Activated T-helper 1 cell treated with anti-CD3 and anti-CD28 coated beads, Interleukin-12 subunit alpha, Interleukin-12 subunit beta, Interleukin-2, Interleukin-4 antibody, amounts not matched to agents 30 ng/mL and 10 ng/mL and 1 ng/mL, durations not matched to agents 14 hours and 24 hours and 36 hours (primary cell): ENCODE data around the gene MCU. TPM values are rescaled to one million over a fixed set of nuclear protein-coding genes. Genes with fewer than 3 reads are reported as not detected.
"Not testable (repeated sequence)": the region's sequence is repeated elsewhere in the genome, so short reads cannot be mapped to it uniquely, and the experiment has no call there.

Experiments
- DNase-seq: peaks from one replicate; pipeline ENCODE4 v3.0.0; 2021; ENCODE audit warnings: low spot score
- H3K27ac Mint-ChIP-seq: one replicate; pipeline ENCODE4 v1.8.0; 2021; ENCODE audit warnings: mild to moderate bottlenecking, mixed read lengths
- H3K27me3 Mint-ChIP-seq: one replicate; pipeline ENCODE4 v1.8.0; 2022; ENCODE audit warnings: mild to moderate bottlenecking, moderate library complexity, mixed read lengths; ENCODE audit not compliant: insufficient read depth
- H3K36me3 Mint-ChIP-seq: one replicate; pipeline ENCODE4 v1.8.0; 2021; ENCODE audit warnings: low read depth, mixed read lengths
- H3K4me1 Mint-ChIP-seq: one replicate; pipeline ENCODE4 v1.8.0; 2021; ENCODE audit warnings: low read depth, mixed read lengths
- H3K4me3 Mint-ChIP-seq: one replicate; pipeline ENCODE4 v1.8.0; 2021; ENCODE audit warnings: mild to moderate bottlenecking, moderate library complexity, mixed read lengths
- H3K9me3 Mint-ChIP-seq: one replicate; pipeline ENCODE4 v1.8.0; 2021; ENCODE audit warnings: mixed read lengths
- intact Hi-C: fragments of 100-400 bp; cut with micrococcal nuclease; formaldehyde crosslinking; loops from one replicate; pipeline ENCODE4 v1.15.1; 2024
- total RNA-seq: library from RNA; stranded (reverse); gene quantifications from 2 replicates; pipeline ENCODE4 v1.2.3, GENCODE V29; 2022

The MCU gene
- total RNA-seq, 1 donor from 2014 or later: 17.5 TPM

DNA sequence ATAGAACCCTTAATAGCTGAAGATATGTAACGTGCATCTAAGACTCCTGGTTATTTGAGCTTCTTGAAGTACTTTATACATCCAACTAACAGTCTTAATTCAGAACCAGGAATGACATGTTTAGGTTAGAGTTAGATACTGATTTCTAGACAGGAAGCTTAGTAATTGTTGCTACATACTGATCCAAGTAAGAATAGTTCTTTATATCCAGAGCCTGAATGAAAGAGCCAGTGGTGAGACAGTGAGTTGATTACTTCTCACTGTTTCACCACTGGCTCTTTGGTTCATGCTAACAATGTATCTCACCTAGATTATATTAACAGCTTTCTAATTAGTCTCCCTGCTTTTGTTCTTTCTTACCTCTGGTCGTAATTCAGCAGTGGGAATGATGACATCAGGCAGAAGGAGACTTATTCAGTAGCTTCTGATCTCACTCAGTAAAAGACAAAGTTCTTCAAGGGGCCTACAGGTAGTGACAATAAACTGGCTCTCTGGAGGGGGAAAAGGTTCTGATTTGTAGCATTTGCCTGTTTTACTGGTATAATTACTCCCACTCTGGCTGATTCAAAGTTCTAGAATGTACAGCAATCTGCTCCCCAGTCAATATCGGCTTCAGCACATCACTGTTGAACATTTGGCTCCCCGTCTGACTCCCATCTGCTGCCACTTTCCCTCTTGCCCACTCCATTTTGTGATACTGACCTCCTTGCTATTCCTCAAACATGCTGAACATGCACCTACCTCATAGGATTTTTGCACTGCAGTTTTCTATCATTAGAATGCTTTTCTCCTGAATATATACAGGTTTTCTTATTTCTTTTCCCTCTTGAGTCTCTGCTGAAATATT lies 29.1 kb downstream of the MCU start:
- no peak overlapping the region for H3K4me3 Mint-ChIP-seq
- DNase-seq: no peak
- H3K27me3 Mint-ChIP-seq: no peaks in the 10 kb centered on the region
- H3K9me3 Mint-ChIP-seq: no peaks in the 10 kb centered on the region
- no peak overlapping the region for H3K27ac Mint-ChIP-seq
- intact Hi-C loops: no loop called here
- H3K4me1 Mint-ChIP-seq: no peaks in the 10 kb centered on the region
- peaks cover 1% of the 10 kb centered on the region for H3K36me3 Mint-ChIP-seq

DNA sequence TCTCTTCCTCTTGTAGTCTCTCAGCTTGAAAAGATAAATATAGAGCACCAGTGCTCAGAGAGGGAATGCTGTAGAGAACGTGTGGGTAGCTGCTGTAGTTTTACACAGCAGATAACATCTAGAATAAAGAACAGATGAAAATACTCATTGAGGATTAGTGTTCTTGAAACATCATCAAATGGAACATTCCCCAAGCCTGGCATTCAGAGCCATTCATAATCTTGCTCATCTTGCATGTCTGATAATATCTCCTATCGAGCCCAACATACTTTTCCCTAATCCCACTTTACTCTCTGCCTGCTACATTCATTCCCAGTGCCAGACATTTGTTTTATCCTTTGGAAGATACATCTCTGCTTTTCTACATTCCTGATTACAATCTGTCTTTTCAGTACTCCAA lies 35.2 kb downstream of the MCU start:
- no peak for DNase-seq
- Mint-ChIP-seq H3K9me3 (no peaks in the 10 kb centered on the region), H3K36me3 (no peaks in the 10 kb centered on the region), H3K4me3 (no peak overlapping the region), H3K4me1 (peaks cover 18% of the 10 kb centered on the region), H3K27me3 (peaks cover 2% of the 10 kb centered on the region), H3K27ac (no peak overlapping the region)
- intact Hi-C loops: no loop called here

DNA sequence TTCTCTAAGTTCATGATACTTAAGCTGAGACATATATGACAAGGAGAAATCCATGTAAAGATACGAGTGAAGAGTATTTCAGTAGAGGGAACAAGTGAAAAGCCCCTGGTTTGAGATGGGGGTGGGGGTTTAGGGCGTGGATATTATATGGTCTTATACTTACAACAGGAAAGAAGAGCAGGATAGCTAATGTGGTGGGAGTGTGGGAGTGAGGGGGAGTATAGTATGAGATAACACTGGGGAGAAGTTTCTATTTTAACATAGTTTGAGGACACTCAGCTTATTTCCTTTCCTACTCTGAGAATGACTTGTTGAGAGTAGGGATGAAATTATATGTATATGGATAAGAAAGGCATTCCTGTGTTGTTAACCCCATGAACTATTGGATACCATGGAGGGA lies 36.5 kb downstream of the MCU start:
- no peak for DNase-seq
- Mint-ChIP-seq H3K4me3 (no peak overlapping the region), H3K27ac (no peak overlapping the region), H3K36me3 (no peaks in the 10 kb centered on the region), H3K4me1 (peaks cover 18% of the 10 kb centered on the region), H3K9me3 (no peaks in the 10 kb centered on the region), H3K27me3 (peaks cover 2% of the 10 kb centered on the region)
- intact Hi-C loops: no loop called here

DNA sequence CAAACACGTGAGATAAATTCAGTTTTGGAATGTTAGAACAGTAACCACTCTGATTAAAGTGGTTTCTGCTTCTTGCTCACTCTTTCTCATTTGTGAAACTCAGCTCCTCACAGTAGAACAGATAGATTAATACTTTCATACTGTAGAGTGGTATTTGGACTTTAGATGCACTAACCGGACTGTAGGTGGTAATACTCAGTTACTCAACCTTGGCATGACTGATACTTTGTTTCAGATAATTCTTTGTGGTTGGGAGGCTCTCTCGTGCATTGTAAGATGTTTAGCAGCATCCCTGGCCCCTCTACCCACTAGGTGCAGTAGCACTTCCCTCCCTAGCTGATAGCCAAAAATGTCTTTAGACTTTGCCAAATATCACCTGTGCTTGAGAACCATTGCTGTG lies 37.6 kb downstream of the MCU start:
- H3K27me3 Mint-ChIP-seq: peaks cover 2% of the 10 kb centered on the region
- peaks cover 18% of the 10 kb centered on the region for H3K4me1 Mint-ChIP-seq
- no peaks in the 10 kb centered on the region for H3K36me3 Mint-ChIP-seq
- DNase-seq: no peak
- no peaks in the 10 kb centered on the region for H3K9me3 Mint-ChIP-seq
- peak overlapping the region; percentile 18 for H3K27ac Mint-ChIP-seq
- no peak overlapping the region for H3K4me3 Mint-ChIP-seq
- intact Hi-C loops: no loop called here

DNA sequence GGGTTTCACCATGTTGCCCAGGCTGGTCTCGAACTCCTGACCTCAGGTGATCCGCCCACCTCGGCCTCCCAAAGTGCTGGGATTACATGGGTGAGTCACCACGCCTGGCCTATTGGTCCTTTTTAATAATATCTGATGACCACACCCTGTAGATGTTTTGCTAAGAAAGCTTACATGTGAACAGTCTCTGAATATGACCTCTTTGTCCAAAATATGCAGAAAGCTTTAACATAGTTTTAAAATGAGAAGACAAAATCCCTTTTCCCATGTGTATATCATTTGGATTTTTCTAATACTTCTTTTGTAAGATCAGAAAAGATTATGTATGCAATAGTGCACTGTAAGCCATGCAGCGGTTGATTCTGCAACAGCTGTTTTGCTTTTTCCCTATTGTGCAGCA lies 38.5 kb downstream of the MCU start:
- Mint-ChIP-seq H3K36me3 (no peaks in the 10 kb centered on the region), H3K4me3 (no peak overlapping the region), H3K27ac (no peak overlapping the region), H3K27me3 (peaks cover 2% of the 10 kb centered on the region), H3K9me3 (no peaks in the 10 kb centered on the region), H3K4me1 (peaks cover 18% of the 10 kb centered on the region)
- intact Hi-C loops: no loop called here
- DNase-seq: no peak

DNA sequence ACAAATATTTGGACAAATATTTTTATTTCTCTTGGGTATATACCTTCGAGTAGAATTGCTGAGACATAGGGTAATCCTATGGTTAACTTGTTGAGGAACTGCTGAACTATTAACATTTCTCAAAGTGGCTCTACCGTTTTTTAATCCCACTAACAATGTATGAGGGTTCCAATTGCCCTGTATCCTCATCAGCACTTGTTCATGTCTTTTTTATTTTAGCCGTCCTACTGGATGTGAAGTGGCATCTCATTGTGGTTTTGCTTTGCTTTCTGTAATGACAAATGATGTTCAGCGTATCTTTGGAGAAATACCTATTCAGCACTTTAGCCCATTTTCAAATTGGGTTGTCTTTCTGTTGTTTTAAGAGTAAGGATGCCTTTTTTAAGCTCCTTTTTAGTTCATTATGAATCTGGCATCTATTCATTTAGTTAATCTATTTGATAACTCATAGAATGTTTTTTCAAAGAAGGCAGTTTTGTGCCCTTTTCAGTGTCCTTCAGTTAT lies 40.0 kb downstream of the MCU start:
- intact Hi-C loops: no loop called here
- Mint-ChIP-seq H3K27ac (no peak overlapping the region), H3K36me3 (no peaks in the 10 kb centered on the region), H3K27me3 (peaks cover 2% of the 10 kb centered on the region), H3K9me3 (no peaks in the 10 kb centered on the region), H3K4me1 (peaks cover 18% of the 10 kb centered on the region), H3K4me3 (no peak overlapping the region)
- DNase-seq: no peak

DNA sequence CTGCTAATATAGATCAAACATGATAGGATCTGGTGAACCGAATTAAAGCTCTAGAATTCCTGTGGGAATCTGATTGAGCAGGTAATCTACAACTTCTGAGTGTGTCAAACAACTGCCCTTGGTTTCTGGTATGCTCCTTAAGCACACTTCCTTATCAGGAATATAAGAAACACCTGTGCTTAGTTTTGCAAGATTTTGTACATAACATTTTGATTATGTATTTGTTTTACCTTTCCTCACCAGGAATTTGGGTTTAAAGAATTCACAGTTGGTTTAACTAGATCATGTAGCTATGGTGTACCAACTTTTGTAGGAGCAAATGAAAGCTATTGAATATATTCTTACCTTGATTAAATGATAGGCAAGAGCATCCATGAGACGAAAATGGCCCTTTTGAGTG lies 40.6 kb downstream of the MCU start:
- DNase-seq: no peak
- Mint-ChIP-seq H3K27me3 (peaks cover 2% of the 10 kb centered on the region), H3K9me3 (no peaks in the 10 kb centered on the region), H3K4me1 (peaks cover 18% of the 10 kb centered on the region), H3K36me3 (no peaks in the 10 kb centered on the region), H3K4me3 (no peak overlapping the region), H3K27ac (no peak overlapping the region)
- intact Hi-C loops: no loop called here

DNA sequence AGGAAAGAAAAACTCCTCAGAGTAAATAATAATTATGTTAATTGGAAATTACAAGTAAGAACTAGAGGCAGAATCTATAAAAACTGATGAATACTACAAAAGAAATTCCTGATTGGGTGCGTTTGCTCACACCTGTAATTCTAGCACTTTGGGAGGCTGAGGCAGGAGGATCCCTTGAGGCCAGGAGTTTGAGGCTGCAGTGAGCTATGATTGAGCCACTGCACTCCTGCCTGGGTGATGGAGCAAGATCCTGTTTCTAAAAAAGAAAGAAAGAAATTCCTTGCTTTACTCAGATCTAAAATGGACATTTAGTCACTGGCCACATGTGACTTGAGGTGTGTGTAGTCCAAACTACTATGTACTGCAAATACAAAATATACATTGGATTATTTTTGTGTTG lies 42.0 kb downstream of the MCU start:
- DNase-seq: no peak
- H3K27ac Mint-ChIP-seq: no peak overlapping the region
- H3K4me1 Mint-ChIP-seq: peaks cover 7% of the 10 kb centered on the region
- no peaks in the 10 kb centered on the region for H3K36me3 Mint-ChIP-seq
- intact Hi-C loops: no loop called here
- H3K27me3 Mint-ChIP-seq: peaks cover 2% of the 10 kb centered on the region
- no peaks in the 10 kb centered on the region for H3K9me3 Mint-ChIP-seq
- H3K4me3 Mint-ChIP-seq: no peak overlapping the region

DNA sequence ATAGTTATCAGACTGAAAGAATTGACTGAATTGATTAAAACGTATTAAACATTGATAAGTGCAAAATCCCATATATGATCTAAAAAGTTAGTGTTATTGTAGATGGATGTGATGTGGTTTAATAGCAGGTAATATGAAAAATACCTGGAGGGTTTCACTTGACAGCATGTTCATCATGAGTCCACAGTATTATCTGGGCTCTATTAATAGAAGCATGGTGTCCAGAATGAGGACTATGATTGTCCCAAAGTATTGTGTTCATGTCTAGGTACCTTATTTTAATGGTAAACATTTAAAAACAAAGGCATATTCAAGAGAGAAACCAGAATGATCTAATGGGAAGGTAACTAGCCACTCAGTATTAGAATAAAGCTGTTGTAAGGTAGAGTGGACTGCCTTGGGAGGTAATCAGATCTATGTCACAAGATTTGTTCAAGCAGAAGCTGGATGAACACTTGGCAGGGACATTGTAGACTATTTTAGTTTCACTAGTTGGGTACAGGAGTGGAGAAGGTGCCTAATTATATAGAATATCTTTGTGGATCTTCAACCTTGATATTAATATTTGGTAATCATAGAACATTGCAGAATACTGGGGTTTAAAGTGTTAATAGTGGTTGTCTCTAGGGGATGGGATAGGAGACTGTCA lies 43.5 kb downstream of the MCU start:
- no peak for DNase-seq
- Mint-ChIP-seq H3K36me3 (no peaks in the 10 kb centered on the region), H3K9me3 (no peaks in the 10 kb centered on the region), H3K27me3 (peaks cover 2% of the 10 kb centered on the region), H3K4me1 (peaks cover 2% of the 10 kb centered on the region), H3K27ac (no peak overlapping the region), H3K4me3 (no peak overlapping the region)
- intact Hi-C loops: no loop called here

DNA sequence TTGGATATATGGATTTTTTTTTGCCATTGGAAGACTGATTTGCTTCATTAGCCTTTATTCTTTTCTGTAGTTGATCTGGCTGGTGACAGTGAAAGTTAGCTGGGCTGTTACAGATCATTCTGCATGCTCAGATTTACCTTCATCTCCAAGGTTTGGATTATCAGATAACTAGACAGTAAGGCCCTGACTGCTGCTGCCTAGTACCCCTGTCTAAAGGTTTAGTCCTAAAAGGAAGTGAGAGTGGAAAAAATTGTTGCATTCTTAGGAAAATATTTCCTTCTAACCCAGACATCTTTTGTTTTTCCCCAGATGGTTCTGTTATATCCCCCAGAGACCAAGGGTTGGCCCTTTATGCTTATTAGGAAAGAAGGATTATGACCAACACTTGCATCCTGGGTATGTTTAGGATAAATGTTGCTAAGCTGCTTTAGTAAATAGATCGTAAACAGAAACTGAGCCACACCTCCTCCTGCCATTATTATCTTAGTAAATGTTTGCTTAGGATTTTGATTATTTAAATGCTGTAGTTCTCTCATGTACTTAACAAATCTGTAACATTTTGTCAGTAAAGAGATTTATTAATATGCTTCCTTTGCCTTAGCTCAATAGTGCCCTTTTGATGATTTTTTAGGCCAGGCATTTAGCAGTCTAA lies 44.4 kb downstream of the MCU start:
- H3K4me3 Mint-ChIP-seq: no peak overlapping the region
- H3K4me1 Mint-ChIP-seq: peaks cover 5% of the 10 kb centered on the region
- H3K27me3 Mint-ChIP-seq: peaks cover 2% of the 10 kb centered on the region
- intact Hi-C loops: no loop called here
- H3K9me3 Mint-ChIP-seq: no peaks in the 10 kb centered on the region
- no peaks in the 10 kb centered on the region for H3K36me3 Mint-ChIP-seq
- no peak overlapping the region for H3K27ac Mint-ChIP-seq
- no peak for DNase-seq

DNA sequence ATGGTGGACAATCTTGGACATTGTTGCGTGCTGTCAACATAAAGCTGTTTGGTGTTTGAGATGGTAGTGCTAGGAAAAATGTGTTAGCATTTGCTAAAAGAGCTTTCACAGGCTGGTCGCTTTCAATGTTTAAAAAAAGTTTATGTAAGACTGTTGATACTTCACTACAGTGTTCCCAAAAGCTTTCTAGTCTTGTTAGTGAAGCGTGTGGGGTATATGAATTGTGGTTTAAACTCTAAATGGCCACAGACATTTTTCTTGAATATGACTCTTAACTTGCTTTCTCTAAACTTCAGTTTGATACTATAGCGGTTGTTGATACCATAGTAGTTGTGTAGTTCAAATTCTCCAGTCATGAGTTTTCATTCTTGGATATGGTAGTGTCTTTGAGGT lies 44.9 kb downstream of the MCU start:
- Mint-ChIP-seq H3K4me3 (no peak overlapping the region), H3K27me3 (no peaks in the 10 kb centered on the region), H3K36me3 (no peaks in the 10 kb centered on the region), H3K9me3 (no peaks in the 10 kb centered on the region), H3K4me1 (peaks cover 5% of the 10 kb centered on the region), H3K27ac (no peak overlapping the region)
- DNase-seq: no peak
- intact Hi-C loops: no loop called here

DNA sequence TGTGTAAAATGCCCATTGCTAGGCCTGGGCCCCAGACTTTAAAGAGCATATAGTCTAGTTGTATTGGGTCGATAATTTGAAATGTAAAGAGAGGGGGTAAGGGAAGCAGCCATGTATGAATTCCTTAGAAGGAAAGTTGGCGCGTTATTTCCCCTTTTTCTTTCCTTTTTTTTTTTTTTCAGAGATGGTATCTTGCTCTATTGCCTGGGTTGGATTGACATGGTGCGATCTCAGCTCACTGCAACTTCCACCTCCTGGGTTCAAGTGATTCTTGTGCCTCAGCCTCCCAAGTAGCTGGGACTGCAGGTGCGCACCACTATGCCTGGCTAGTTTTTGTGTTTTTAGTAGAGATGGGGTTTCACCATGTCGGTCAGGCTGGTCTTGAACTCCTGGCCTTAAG lies 45.4 kb downstream of the MCU start:
- intact Hi-C loops, H3K4me1 Mint-ChIP-seq, H3K36me3 Mint-ChIP-seq, H3K4me3 Mint-ChIP-seq, H3K9me3 Mint-ChIP-seq, H3K27me3 Mint-ChIP-seq, H3K27ac Mint-ChIP-seq, DNase-seq: not testable (repeated sequence)

DNA sequence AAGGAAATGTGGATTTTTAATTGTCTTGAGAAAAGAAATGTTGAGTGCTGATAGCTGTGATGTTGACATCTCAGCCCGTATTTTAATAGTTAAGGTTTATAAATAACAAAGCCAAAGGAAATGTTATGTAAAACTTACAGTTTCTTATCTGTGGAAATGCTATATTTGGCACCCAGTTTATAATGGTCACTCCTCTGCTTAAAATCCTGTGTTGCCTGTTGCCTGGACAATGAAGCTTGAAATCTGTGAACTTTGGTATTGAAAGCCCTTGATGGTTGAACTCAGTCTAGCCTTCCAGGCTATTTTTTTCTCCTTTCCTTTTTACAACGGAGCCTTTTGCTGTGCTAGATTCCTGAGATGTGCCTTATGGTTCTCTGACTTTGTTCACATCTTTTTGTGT lies 46.5 kb downstream of the MCU start:
- Mint-ChIP-seq H3K36me3 (no peaks in the 10 kb centered on the region), H3K27me3 (no peaks in the 10 kb centered on the region), H3K9me3 (no peaks in the 10 kb centered on the region), H3K27ac (no peak overlapping the region), H3K4me3 (no peak overlapping the region), H3K4me1 (peaks cover 5% of the 10 kb centered on the region)
- intact Hi-C loops: no loop called here
- DNase-seq: no peak
